HG02759 (cell line): ENCODE results near the gene SDS.

Experiments
- ATAC-seq: cut with Tn5 transposase; IDR thresholded peaks from one replicate; pipeline ENCODE4 v1.9.1; 2021; ENCODE audit warnings: mild to moderate bottlenecking, moderate library complexity; ENCODE audit not compliant: unreplicated experiment

Gene SDS

DNA sequence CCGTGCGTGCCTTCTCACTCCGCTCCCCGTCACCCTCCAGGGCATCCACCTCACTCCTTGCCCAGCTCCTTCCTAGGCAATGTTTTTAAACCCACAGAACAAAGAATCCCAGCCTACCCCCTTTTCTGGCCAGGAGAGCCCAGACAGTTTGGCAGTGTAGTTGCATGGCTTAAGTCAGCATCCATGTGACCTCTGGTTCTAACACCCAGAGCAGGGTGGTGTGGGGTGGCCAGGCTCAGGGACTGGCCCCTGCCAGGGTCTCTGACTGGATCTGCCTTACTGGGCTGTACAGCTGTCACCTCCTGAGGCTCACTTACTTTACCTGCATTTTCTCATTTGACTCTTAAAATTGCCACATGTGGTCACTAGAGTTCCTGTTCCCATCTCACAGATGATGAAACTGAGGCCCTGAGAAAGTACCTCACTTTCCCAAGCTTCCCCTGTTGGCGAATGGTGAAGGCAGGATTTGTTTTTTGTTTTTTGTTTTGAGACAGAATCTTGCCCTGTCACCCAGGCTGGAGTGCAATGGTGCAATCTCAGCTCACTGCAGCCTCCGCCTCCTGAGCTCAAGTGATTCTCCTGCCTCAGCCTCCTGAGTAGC, 18.3 kb downstream of the SDS start:
- no peak for ATAC-seq

DNA sequence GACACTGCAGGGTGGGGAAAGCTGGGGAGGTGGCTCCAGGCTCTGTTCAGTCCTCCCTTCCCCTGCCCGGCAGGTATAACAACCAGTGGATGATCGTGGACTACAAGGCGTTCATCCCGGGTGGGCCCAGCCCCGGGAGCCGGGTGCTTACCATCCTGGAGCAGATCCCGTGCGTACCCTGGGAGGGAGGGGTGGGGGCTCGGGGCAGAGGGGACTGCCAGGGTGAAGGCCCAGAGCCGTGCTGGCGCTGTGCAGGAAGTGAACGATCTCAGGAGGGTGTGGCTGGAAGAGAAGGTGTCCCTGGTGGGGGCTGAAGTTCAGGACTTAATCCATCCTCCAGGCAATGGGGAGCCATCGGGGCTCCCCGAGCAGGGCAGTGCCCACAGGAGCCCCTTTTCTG, 18.9 kb downstream of the SDS start:
- ATAC-seq = no peak

DNA sequence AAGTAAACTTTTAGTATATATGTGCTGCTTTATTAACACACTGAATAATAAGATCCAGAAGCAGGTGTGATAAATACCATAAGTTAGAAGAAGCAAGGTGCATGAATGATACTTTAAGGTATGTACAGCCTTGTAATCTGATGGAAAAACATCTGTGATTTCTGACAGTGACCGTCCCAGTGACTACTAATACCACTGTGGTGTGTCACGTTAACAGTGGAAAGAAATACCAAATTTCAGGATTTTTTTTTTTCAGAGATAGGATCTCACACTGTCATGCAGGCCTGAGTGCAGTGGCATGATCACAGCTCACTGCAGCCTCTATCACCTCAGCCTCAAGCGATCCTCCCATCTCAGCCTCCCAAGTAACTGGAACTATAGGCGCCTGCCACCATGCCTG, 21.5 kb downstream of the SDS start:
- no peak for ATAC-seq

DNA sequence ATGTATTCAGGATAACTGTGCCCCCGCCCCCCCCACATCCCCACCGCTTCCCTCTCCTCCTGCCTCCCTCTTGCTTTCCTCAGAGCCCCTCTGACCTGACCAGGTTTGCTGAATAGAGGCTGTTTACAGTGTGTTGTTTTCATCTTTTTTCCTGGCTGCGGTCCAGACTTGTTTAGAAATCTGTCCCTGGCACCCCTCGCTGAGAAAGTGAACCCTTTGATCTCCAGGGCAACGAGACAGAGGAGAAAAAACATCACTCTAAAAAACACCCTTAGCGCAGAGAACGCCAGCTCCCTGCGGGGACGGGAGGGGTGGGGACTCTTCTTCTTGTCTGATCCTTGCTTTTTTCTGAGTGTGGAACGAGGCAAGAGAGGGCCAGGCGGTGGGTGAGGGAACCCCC, 22.5 kb downstream of the SDS start:
- ATAC-seq = no peak

DNA sequence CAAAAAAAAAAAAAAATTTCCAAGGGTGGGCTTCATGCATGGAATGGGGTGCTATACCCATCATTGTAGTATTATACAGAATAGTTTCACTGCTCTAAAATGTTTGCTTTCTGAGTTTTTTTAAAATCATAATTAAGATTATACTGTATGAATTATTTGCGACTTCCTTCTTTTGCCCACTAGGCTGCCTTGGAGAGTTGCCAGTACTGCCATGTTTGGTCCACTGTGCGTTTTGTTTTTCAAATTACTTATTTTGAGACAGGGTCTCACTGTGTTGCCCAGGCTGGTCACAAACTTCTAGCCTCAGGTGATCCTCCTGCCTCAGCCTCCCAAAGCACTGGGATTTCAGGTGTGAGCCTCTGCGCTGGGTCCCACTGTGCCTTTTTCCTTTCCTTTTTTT, 25.4 kb downstream of the SDS start:
- no peak for ATAC-seq

DNA sequence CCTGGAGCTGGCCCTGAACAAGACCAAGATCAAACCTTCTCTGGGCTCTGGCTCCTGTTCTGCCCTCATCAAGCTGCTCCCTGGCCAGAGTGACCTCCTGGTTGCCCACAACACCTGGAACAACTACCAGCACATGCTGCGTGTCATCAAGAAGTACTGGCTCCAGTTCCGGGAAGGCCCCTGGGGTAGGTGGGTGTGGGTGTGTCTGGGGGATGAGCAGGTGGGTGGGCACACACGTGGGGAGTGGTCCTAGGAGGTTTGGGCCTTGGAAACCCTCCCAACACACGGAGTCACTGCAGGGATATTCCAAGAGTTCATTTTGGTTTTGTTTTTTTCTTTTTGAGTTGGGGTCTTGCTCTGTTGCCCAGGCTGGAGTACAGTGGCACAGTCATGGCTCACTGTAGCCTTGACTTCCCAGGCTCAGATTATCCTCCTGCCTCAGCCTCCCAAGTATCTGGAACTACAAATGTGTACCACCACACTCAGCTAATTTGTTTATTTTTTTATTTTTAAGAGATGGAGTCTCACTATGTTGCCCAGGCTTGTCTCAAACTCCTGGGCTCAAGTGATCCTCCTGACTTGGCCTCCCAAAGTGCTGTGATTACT, 28.8 kb downstream of the SDS start:
- no peak for ATAC-seq

DNA sequence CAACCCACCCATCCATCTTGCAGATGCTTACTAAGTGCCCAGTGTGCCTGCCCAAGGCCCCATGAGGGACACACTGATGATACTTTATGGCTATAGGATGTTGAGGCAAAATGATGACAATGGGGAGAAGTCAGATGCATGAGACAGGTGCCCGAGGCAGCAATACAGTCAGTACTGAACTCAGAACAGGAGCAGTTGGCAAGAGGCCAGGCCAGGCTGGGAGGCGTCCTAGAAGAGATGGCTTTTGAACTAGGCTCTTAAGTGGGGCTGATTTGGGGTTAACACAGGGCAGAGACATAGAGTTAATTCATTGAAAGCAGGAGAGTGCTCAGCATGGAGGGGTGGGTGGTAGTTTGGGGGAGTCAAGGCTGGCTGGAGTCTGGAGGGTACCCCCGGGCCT, 29.7 kb downstream of the SDS start:
- no peak for ATAC-seq

DNA sequence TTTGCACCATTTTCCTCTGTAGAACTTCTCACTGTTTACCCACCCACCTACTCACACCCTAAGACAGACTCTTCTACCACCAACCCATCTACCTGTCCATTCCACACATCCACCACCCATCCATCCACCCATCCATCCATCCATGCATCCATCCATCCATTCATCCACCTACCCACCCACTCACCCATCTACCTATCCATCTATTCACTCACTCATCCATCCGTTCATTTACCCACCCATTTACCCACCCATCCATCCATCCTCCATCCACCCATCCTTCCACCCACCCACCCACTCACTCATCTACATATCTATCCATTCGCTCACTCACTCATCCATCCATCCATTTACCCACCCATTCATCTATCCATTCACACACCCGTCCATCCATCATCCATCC, 30.2 kb downstream of the SDS start:
- ATAC-seq = no peak

DNA sequence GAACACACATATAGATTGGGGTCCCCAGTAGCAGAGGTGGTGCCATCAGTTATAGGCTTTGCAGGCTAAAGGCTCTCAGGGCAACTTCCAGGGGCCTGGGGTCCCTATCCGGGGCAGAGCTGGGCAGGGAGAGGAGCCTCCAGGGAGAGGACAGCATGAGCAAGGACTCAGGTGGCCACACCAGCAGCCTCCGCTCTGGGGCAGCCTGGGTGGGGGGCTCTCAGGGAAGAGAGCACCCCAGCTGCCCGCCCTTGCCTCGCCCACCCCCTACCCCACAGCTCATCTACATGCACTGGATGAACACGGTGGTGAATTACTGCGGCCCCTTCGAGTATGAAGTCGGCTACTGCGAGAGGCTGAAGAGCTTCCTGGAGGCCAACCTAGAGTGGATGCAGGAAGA, 31.3 kb downstream of the SDS start:
- no peak for ATAC-seq

DNA sequence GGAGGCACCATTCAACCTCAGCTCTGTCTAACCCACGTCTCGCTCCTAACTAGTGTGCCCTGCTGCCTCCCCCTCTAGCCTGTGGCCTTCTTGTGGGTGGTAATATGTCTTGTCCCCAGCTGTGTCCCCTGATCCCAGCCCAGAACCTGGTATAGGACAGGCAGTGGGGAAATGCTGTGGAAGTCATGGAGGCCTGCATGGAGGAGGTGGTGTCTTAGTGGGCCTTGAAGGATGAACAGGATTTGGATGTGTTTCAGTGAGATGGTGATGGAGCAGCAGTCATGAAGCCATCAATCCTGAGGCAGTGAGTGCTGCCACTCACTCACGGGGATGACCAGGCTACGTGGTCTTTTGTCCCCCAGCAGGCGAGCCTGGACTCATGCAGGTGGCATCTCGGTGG, 31.9 kb downstream of the SDS start:
- no peak for ATAC-seq

DNA sequence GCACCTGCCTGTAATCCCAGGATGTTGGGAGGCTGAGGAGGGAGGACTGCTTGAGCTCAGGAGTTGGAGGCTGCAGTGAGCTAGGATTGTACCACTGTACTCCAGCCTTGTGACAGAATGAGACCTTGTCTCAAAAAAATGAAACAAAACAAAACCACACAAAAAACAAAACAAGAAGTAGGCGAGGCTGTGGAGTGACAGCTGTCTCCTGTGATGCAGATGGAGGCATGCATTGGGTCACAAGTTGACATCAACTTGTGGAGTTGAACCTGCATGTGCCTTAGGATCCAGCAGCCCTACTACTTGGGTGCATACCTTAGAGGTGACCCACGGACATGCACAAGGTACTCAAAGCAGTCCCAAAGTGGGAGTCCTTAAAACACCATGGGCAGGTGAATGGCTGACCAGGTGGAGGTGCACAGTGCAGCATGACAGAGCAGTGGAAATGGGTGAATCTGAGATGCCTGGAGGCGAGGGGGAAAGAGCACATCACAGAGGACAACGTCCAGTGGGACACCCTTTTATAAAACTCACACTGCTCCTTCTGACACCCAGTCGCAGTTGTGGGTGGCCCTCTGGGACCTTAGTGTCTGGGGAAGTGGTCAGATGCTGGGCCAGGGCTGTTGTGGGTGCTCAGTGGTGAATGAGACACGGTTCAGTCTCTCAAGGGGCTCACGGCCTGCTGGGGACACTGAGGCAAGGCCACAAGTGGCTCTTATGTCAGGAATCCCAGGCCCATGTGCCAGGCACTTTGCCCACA, 32.6 kb downstream of the SDS start:
- ATAC-seq = no peak

DNA sequence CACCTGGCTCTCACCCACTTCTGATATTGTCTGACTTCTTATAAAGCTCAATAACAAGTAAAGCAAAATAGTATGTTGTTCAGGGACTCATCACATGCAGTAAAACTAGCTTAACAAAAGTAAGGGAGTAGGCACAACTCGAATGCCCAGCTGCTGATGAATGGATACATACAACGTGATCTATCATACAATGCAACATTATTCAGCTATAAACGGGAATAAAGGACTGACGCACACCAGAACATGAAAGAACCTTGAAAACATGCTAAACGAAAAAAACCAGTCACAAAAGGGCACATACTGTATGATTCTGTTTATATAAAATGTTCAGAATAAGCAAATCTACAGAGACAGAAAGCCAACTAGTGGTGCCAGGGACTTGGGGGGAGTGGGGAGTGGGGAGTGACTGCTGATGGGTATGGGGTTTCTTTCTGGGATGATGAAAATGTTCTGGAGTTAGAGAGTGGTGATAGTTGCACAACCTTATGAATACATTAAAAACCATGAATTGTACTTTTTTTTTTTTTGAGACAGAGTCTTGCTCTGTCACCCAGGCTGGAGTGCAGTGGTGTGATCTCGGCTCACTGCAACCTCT, 34.2 kb downstream of the SDS start:
- no peak for ATAC-seq

DNA sequence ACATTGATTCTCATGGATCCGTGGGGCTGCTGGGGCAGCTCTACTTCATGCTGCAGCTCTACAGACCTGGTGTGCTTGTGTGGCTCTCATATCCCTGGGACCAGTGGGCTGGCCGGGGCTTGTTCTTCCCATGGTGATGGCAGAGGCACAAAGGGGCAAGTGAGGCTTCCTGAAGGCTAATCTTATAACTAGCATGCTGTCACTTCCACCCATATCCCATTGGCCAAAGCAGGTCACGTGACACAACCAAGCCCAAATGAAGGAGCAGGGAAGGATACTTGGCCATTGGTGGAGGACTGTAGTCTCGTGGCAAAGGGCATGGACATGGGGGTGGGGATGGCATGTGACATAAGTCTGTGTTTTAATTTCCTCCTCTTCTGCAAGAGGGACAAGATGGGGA, 35.4 kb downstream of the SDS start:
- no peak for ATAC-seq

DNA sequence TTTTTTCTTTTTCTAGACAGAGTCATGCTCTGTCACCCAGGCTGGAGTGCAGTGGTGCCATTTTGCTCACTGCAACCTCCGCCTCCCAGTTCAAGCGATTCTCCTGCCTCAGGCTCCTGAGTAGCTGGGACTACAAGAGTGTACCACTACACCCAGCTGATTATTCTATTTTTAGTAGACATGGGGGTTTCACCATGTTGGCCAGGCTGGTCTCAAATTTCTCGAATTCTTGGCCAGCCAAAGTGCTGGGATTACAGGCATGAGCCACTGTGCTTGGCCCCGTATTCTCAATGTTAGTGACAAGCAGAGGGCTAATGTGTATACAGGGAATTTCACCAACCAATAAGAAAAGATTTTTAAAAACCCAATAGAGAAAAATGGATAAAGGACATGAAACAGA, 36.9 kb downstream of the SDS start:
- no peak for ATAC-seq

DNA sequence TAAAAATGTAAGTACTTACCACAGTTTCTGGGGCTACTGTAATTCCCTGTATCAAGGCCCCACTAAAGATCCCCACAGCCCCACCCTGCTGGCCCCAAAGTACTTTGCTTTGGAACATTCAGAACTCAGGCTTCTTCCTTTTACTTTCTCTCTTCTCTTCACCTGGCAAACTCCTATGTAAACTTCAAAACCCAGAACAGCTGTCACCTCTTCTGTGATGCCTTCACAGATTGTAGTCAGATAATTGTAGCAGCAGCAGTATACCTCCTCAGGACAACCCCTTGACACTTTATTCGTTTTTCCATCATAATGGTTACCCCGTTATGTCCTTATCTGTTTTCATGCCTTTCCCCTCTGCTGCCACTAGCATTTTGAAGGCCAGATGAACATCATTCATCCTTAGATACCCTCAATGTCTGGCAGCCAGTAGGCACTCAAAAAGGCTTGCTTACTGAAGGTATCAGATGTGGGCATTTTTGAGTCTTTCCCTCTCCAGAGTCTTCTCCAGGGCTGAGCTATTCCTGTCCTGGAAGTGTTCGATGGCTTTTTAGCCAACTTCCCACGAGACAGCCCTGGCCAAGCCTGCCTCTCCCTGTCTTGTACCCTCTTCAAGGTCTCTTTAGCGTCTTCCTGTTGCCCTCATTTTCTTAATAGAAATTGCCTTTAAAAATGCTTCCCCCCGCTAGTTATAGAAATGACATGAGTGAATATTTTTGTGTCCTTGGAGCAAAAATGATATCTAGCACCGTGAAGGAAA, 37.9 kb downstream of the SDS start:
- no peak for ATAC-seq

DNA sequence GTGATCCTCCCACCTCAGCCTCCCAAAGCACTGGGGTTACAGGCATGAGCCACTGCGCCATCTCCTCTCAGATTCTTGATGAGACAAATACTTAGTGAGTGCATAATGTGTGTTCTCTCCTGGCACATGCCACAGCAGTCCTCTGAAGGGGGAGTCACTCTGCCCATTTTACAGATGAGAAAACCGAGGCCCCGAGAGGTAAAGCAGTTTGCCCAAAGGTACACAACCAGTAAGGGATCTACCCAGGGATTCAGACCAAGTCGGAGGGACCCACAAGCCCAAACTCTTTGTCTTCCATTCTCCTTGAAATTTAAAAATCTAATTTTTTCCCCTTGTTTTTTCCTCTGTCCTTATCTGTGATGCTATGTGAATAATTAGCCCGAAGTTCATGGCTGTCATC, 39.0 kb downstream of the SDS start:
- no peak for ATAC-seq

DNA sequence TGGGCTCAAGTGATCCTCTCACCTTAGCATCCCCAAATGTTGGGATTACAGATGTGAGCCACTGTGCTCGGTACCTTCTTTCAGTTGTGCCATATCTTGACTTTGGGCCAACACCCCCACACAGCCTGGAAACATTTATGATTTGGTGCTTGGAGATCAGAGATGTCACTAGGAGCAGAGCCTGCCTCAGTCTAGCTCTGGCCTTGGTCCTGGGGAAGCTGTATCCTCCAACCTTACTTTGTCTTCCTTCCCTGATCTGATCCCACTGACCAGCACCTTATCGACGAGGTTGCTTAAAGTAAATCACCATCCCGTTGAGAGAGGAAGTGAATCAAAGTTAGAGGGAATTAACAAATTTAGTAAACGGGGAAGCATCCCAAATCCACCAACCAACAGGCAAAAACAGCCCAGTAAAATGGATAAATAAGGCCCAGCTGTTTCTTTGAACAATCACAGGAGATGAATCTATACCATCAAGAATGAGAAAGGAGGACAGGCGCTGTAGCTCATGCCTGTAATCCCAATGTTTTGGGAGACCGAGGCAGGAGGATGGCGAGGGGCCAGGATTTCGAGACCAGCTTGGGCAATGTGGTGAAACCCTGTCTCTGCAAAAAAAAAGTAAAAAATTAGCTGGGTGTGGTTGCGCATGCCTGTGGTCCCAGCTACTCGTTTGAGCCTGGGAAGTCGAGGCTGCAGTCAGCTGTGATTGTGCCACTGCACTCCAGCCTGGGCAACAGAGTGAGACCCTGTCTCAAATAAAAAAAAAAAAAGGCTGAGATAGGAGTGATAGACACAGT, 41.9 kb downstream of the SDS start:
- no peak for ATAC-seq

DNA sequence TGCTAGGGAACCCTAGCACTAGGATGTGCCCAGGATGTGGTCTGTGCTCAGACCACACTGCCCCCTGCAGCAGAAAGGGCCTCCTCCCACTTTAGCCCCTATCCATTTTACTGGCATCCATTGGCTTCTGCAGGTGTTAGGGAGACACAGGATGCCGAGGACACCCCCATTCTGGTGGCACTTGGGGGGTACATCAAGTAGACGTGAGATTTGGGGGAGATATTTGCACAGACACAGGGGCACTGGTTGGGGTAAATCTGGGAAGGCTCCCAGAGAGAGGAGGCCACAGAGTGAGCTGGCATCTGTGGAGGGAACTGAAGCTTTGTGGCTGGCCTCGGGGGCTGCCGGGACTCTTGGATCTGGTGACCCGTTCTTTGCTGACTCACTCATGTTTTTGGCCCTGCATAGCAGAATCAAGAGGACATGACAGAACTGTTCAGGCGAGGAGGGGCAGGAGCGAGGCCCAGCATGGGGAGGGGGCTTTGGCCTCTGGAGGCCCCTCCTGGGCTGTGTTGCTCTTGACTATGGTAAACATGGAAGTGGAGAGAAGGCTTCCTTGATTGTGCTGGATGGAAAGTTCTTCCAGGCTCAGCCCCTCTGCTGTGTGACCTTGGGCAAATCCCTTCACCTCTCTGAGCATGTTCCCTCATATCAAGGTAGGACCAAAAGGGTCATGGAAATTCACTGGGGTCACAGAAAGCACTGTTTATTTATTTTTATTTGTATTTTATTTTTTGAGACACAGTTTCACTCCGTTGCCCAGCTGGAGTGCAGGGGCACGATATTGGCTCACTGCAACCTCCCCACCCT, 43.5 kb downstream of the SDS start:
- no peak for ATAC-seq

DNA sequence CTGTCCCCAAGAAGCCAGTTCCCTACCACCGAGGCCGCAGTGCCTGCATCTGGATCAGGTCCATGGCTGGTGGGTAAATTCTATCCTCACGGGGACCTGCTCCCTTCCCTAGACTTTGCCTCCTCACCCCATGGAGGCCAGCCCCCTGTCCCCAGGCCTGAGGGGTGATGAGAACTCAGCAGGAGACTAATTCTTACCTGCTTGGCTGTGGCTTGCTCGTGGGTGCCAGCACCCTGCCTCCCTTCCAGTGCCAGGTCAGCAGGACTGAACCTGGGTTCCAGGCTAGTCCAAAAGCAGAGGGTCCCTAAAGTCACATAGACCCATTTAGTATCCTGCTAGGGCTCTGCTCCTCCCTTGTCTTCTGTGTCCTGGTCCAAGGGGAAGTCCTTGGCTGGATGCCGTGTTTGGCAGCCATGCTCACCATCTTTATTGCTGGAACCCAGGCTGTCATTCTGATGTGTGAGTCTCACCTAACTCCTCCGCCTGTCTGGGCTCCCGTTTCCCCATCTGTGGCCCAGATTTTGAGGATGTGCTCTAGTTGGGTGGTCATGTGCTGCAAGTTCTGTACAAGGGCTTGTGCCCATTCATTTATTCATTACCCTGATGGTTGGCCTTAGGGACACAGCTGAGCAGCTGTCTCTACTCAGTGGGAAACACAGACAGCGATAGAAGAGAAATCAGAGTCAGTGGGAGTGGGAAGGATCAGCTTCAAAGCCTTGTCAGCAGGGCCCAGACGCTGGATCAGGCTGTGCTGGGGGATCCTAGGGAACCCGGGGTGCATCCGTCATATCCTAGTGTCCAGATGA, 44.4 kb downstream of the SDS start:
- no peak for ATAC-seq
